Measurements from ENCODE around the gene RNF31.
A peak's percentile ranks its signal among the peaks of the same experiment; 100 is the strongest.

The RNF31 gene

DNA sequence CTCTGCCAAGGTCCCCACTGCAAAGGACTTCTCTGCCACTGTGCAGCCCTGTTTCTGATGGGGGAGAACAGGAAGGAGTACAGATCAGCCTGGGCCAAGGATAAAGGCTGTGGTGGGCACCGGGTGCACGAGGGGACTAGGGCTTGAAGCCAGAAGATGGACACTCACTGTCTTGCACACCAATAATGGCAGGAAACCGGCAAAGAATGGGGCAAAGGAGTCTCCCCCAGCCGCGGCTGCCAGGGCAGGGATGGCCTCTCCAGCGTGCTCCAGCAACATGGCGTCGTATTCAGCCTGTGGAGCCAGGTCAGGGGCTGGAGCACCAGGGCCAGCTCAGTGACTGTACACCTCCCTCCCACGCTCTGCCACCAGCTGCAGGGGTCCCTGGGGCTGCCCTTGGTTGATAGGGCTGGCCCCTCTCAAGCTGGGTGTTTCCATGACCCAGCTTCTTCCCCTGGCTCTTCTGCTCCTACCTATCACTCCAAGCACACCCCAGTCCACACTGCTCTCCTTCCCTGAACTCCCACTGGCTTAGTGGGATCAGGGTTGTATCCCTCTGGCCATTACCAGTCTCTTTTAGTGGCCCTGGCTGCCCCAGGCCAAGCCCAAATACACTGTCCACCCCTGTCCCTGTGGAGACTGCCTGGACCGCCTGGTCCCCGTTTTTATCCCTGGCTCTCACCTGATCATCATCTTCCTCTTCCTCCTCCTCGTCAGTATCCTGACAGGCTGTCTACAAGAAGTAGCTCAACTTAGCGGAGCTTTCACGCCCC lies 35.0 kb downstream of the RNF31 start:
- no peak for DNase-seq (ENCODE audit: low spot score)

- no peak for DNase-seq (ENCODE audit: low spot score)
Observed at GRCh38 chr14:24183014-24183481, 35.8 kb downstream of the RNF31 start.

GRCh38 chr14:24184104-24184970 lies 37.0 kb downstream of the RNF31 start:
- no peak for DNase-seq (ENCODE audit: low spot score)

DNA sequence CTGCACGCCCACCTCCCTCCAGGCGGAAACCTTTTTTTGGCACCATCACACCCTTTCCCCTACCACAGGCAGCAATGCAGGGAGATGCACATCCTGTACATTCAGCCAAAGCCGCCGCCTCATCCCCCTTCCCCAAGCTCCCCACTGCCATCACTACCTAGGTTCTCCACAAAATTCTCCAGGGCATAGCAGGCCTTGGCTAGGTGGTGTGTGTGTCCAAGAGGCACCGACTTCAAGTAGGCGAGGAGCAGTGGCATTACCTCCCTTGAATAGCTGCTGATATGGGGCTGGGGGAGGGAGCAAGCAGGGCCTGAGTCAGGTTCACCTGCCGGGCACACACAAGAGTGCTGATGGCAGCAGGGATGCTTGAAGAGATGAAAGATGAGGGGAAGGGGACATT lies 37.7 kb downstream of the RNF31 start:
- no peak for DNase-seq (ENCODE audit: low spot score)

- no peak for DNase-seq (ENCODE audit: low spot score)
Observed at GRCh38 chr14:24185741-24186140, 38.4 kb downstream of the RNF31 start.

DNA sequence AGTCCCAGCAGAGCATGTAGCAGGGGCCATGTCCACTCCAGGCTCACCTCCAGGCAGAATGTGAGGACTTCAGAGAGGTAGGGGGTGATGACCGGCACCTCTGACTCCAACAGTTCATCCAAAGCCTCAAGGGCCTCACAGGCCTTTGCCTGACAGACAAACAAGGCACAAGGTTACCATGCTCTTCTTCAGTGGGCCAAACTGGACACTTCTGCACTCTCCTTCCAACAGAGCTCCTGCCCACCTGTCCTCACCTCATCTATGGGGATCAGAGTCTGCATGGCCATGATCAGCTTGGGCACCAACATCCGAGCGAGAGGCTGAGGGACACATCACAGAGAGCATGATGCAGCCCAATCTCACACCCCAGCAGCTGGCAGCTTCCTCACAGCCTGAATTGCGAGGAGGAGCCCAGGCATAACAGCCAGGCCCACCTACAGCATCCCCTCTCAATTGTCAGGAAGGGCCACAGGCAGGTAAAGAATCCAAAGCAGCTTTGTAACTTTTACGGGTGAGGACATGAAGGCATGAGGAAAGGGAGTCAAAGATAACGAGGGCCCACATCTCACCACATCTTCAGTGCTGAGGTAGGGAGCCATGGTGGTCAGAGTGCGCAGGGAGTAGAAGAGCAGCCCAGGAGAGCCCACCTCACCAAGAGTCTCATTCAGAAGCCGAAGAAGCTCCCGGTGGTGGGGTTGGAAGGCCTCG lies 39.7 kb downstream of the RNF31 start:
- DNase-seq (ENCODE audit: low spot score) = no peak

GRCh38 chr14:24187539-24187915 lies 40.2 kb downstream of the RNF31 start:
- no peak for DNase-seq (ENCODE audit: low spot score)

GRCh38 chr14:24188251-24189058 lies 41.2 kb downstream of the RNF31 start, which contains the start of gene IPO4:
Gene IPO4 (minus strand): TSS chr14:24188816. CDS start chr14:24188787, 29 bp downstream.
- DNase-seq (ENCODE audit: low spot score) = peak; percentile 97

GRCh38 chr14:24189059-24189375 lies 41.7 kb downstream of the RNF31 start:
- no peak for DNase-seq (ENCODE audit: low spot score)

DNA sequence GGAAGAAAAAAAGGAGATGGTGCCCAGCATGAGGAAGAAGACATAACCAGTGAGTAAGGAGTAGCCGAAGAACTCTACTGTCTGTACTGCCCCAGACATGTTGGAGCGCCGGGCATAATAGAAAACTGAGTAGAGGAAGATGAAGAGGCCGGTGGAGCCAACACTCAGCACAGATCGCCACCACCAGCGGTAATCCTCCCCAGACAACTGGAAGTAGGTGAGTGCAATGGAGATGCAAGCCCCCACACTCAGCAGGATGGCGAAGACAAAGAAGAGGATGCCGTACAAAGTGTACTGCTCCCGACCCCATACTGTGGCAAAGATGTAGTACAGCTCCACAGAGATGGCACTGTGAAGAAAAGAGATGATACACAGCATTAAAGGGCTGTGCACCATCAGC lies 42.2 kb downstream of the RNF31 start:
- no peak for DNase-seq (ENCODE audit: low spot score)

GRCh38 chr14:24190416-24190815 lies 43.1 kb downstream of the RNF31 start:
- DNase-seq (ENCODE audit: low spot score) = no peak

- no peak for DNase-seq (ENCODE audit: low spot score)
Observed at GRCh38 chr14:24192933-24193332, 45.6 kb downstream of the RNF31 start.

- no peak for DNase-seq (ENCODE audit: low spot score)
Observed at GRCh38 chr14:24194186-24194872, 47.0 kb downstream of the RNF31 start.

DNA sequence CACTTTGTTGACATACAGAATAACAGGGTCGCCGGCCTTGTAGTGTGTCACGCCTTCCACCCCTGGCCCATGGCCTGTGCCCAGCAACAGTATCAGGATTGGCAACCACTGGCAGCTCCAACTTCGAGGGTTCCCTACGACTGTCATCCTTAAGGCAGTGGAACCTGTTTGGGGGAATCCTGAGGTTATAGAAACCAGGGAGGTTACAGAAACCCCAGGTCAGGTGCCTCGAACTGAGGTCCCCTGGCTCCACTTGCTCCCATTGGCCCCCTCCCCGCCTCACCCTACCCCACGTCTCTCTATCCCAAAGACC lies 47.5 kb downstream of the RNF31 start:
- DNase-seq (ENCODE audit: low spot score) = no peak

GRCh38 chr14:24195186-24196070 lies 48.1 kb downstream of the RNF31 start, which contains the start of gene TM9SF1:
Gene TM9SF1 (minus strand): TSS chr14:24195441. CDS start chr14:24195019, 422 bp downstream.
- DNase-seq (ENCODE audit: low spot score) = peak; percentile 91

- peak; percentile 41 for DNase-seq (ENCODE audit: low spot score)
Observed at GRCh38 chr14:24196071-24197055, 49.1 kb downstream of the RNF31 start.

GRCh38 chr14:24197056-24197450 lies 49.8 kb downstream of the RNF31 start:
- DNase-seq (ENCODE audit: low spot score) = no peak

GRCh38 chr14:24198814-24199524 lies 51.7 kb downstream of the RNF31 start:
- DNase-seq (ENCODE audit: low spot score) = no peak
